Mesenteric fat pad (tissue), 1 donor: ENCODE results near the gene TMEM143. TPM values are rescaled to one million over a fixed set of nuclear protein-coding genes. Genes with fewer than 3 reads are reported as not detected.
"Not testable (repeated sequence)": the region's sequence is repeated elsewhere in the genome, so short reads cannot be mapped to it uniquely, and the experiment has no call there.

Source experiments
- DNase-seq: peaks from one replicate; pipeline ENCODE4 v3.0.0-alpha.2; 2020; ENCODE audit warnings: low spot score
- total RNA-seq: library from RNA; stranded (reverse); fragmentation: NEBNext Ultra II Directional; extraction: Animal tissue kit (Norgen Biotek cat#: 25700); gene quantifications from one replicate; pipeline ENCODE4 v1.2.1, GENCODE V29; 2021
- donor health status: DM: yes; HTN: yes; CAD: no.

Gene TMEM143
- total RNA-seq, 1 donor from 2014 or later = 5.8 TPM

GRCh38 chr19:48330012-48330681 lies 33.6 kb downstream of the TMEM143 start:
- DNase-seq = no peak

GRCh38 chr19:48329167-48329891 lies 34.4 kb downstream of the TMEM143 start:
- no peak for DNase-seq

- DNase-seq = no peak
Measured at GRCh38 chr19:48325265-48325910, 38.4 kb downstream of the TMEM143 start, which contains the start of gene EMP3. Gene EMP3, plus strand, starts transcription at chr19:48325552. Its CDS starts 1,293 bp downstream, at chr19:48326845.

- peak; percentile 99 for DNase-seq
Measured at GRCh38 chr19:48321622-48322591, 41.8 kb downstream of the TMEM143 start.

GRCh38 chr19:48321372-48321621 lies 42.4 kb downstream of the TMEM143 start:
- DNase-seq = peak; percentile 96

GRCh38 chr19:48319647-48320541 lies 43.8 kb downstream of the TMEM143 start:
- no peak for DNase-seq

- DNase-seq = no peak
Measured at GRCh38 chr19:48318286-48318987, 45.3 kb downstream of the TMEM143 start.

- DNase-seq = not testable (repeated sequence)
Measured at GRCh38 chr19:48317708-48317960, 46.1 kb downstream of the TMEM143 start.

GRCh38 chr19:48315712-48316111 lies 48.0 kb downstream of the TMEM143 start:
- DNase-seq = no peak

- no peak for DNase-seq
Measured at GRCh38 chr19:48311384-48311783, 52.4 kb downstream of the TMEM143 start.

- no peak for DNase-seq
Measured at GRCh38 chr19:48310227-48310626, 53.5 kb downstream of the TMEM143 start.

- not testable (repeated sequence) for DNase-seq
Measured at GRCh38 chr19:48309731-48310130, 54.0 kb downstream of the TMEM143 start.

GRCh38 chr19:48308631-48309586 lies 54.8 kb downstream of the TMEM143 start:
- no peak for DNase-seq

- DNase-seq = no peak
Measured at GRCh38 chr19:48303866-48304265, 59.9 kb downstream of the TMEM143 start.

GRCh38 chr19:48303367-48303766 lies 60.4 kb downstream of the TMEM143 start:
- DNase-seq = no peak

- no peak for DNase-seq
Measured at GRCh38 chr19:48302600-48302959, 61.2 kb downstream of the TMEM143 start.

GRCh38 chr19:48301886-48302599 lies 61.7 kb downstream of the TMEM143 start:
- DNase-seq = no peak

- DNase-seq = no peak
Measured at GRCh38 chr19:48297975-48298374, 65.8 kb downstream of the TMEM143 start.
